Endodermal cell (in vitro differentiated cells): ENCODE data around the gene KBTBD4. TPM values are rescaled to one million over a fixed set of nuclear protein-coding genes. Genes with fewer than 3 reads are reported as not detected.

ENCODE experiments used
- DNase-seq: peaks from one replicate; pipeline ENCODE4 v3.0.0-alpha.2; 2017
- H3K27ac ChIP-seq: 2 replicates; pipeline ENCODE4 v1.5.1; 2013; ENCODE audit warnings: mild to moderate bottlenecking, low read depth, low read length, moderate library complexity
- H3K27me3 ChIP-seq: 2 replicates; pipeline ENCODE4 v1.6.1; 2013; ENCODE audit warnings: mild to moderate bottlenecking, low read length, moderate library complexity; ENCODE audit not compliant: insufficient read depth, control insufficient read depth, poor library complexity, severe bottlenecking
- H3K36me3 ChIP-seq: 2 replicates; pipeline ENCODE4 v1.7.0; 2013; ENCODE audit warnings: mild to moderate bottlenecking, low read length, moderate library complexity; ENCODE audit not compliant: control insufficient read depth, insufficient read depth
- H3K4me1 ChIP-seq: one replicate; pipeline ENCODE4 v1.7.0; 2013; ENCODE audit warnings: low read length; ENCODE audit not compliant: control insufficient read depth, insufficient read depth
- H3K4me3 ChIP-seq: 2 replicates; pipeline ENCODE4 v1.5.1; 2013; ENCODE audit warnings: mild to moderate bottlenecking, low read length, moderate library complexity
- H3K9ac ChIP-seq: 2 replicates; pipeline ENCODE4 v1.6.1; 2013; ENCODE audit warnings: mild to moderate bottlenecking, low read length, moderate library complexity; ENCODE audit not compliant: poor library complexity, severe bottlenecking; ENCODE audit errors: extremely low read depth
- H3K9me3 ChIP-seq: 2 replicates; pipeline ENCODE4 v1.6.1; 2013; ENCODE audit warnings: mild to moderate bottlenecking, low read length, moderate library complexity; ENCODE audit not compliant: control insufficient read depth
- H3K27ac Mint-ChIP-seq: 2 replicates; pipeline ENCODE4 v1.8.0; 2020; ENCODE audit warnings: mixed read lengths
- H3K27me3 Mint-ChIP-seq: 2 replicates; pipeline ENCODE4 v1.8.0; 2021; ENCODE audit warnings: mild to moderate bottlenecking, mixed read lengths; ENCODE audit not compliant: insufficient read depth
- H3K36me3 Mint-ChIP-seq: 2 replicates; pipeline ENCODE4 v1.8.0; 2020; ENCODE audit warnings: low read depth, mixed read lengths
- H3K4me1 Mint-ChIP-seq: 2 replicates; pipeline ENCODE4 v1.8.0; 2020; ENCODE audit warnings: mixed read lengths
- H3K4me3 Mint-ChIP-seq: 2 replicates; pipeline ENCODE4 v1.8.0; 2020; ENCODE audit warnings: mild to moderate bottlenecking, moderate library complexity, mixed read lengths
- H3K9me3 Mint-ChIP-seq: 2 replicates; pipeline ENCODE4 v1.8.0; 2020; ENCODE audit warnings: mild to moderate bottlenecking, mixed read lengths
- CTCF ChIP-seq: fragments of 200-600 bp; sonication (generic); conservative IDR thresholded peaks from 2 replicates; pipeline ENCODE4 v1.5.0; 2021; ENCODE audit warnings: antibody characterized with exemption, mild to moderate bottlenecking
- WGBS, 2 experiments: methylation state at CpG; one replicate each; pipeline versions ENCODE4 v1.1.5 to v1.1.7; 2013; ENCODE audit warnings: missing lambda C conversion rate in 2 of 2, mixed read lengths in 1 of 2; ENCODE audit not compliant: insufficient coverage in 1 of 2, insufficient read length in 1 of 2; 5-methylcytosine and 5-hydroxymethylcytosine counted together
- total RNA-seq, 2 donors: library from RNA; stranded (reverse); fragmentation: NEBNext Ultra II Directional in 1 of 2; extraction: Animal tissue kit (Norgen Biotek cat#: 25700) in 1 of 2; gene quantifications; 2 replicates in 1 of 2; 3 replicates in 1 of 2; pipeline ENCODE4 v1.2.1, GENCODE V29; 2021

Gene KBTBD4
- total RNA-seq, 2 donors from 2014 or later: 13.7 to 14.8 TPM

GRCh38 chr11:47620836-47621378 is 42.1 kb upstream of the KBTBD4 start:
- H3K4me1 ChIP-seq: no peaks in the 10 kb centered on the region
- Mint-ChIP-seq H3K4me3 (no peak overlapping the region), H3K27me3 (no peaks in the 10 kb centered on the region), H3K9me3 (no peaks in the 10 kb centered on the region), H3K27ac (no peak overlapping the region), H3K36me3 (peaks cover 45% of the 10 kb centered on the region), H3K4me1 (no peaks in the 10 kb centered on the region)
- no peak for TF ChIP-seq CTCF
- no peak overlapping the region for H3K9ac ChIP-seq
- no peaks in the 10 kb centered on the region for H3K9me3 ChIP-seq
- H3K27ac ChIP-seq: peak overlapping the region; percentile 38
- WGBS, 2 experiments: 89 to 100% methylated on average over 2 of the region's 2 CpGs
- H3K4me3 ChIP-seq: no peak overlapping the region
- no peak for DNase-seq
- H3K36me3 ChIP-seq: peaks cover 75% of the 10 kb centered on the region
- H3K27me3 ChIP-seq: no peaks in the 10 kb centered on the region

DNA sequence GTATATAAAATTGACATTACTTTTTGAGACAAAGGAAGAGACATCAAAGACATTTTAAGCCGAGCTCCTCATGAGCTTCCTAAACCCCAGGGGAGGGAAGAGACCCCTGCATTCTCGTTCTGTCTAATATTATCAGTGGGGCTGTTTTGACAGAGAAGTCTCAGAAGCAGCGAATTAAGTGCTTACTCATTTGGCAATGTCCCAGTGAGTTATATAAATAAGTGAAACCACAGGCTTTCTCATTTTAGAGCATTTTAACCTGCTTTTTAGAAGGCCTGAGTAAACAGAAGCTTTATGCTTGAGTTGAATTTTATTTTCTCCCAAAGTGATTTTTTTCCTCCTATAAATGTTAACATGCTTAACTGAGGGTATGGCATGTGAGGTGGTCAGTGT is 38.6 kb upstream of the KBTBD4 start:
- Histone ChIP-seq H3K27ac (no peak overlapping the region), H3K4me3 (no peak overlapping the region), H3K36me3 (peaks cover 46% of the 10 kb centered on the region), H3K9ac (no peak overlapping the region), H3K27me3 (no peaks in the 10 kb centered on the region), H3K9me3 (no peaks in the 10 kb centered on the region), H3K4me1 (no peaks in the 10 kb centered on the region)
- DNase-seq: no peak
- no peaks in the 10 kb centered on the region for H3K27me3 Mint-ChIP-seq
- H3K4me1 Mint-ChIP-seq: no peaks in the 10 kb centered on the region
- 84 to 89% methylated on average over 2 to 3 of the region's 3 CpGs for WGBS, 2 experiments
- TF ChIP-seq CTCF: peak; percentile 6
- H3K9me3 Mint-ChIP-seq: no peaks in the 10 kb centered on the region
- peaks cover 30% of the 10 kb centered on the region for H3K36me3 Mint-ChIP-seq
- H3K27ac Mint-ChIP-seq: no peak overlapping the region
- H3K4me3 Mint-ChIP-seq: no peak overlapping the region

DNA sequence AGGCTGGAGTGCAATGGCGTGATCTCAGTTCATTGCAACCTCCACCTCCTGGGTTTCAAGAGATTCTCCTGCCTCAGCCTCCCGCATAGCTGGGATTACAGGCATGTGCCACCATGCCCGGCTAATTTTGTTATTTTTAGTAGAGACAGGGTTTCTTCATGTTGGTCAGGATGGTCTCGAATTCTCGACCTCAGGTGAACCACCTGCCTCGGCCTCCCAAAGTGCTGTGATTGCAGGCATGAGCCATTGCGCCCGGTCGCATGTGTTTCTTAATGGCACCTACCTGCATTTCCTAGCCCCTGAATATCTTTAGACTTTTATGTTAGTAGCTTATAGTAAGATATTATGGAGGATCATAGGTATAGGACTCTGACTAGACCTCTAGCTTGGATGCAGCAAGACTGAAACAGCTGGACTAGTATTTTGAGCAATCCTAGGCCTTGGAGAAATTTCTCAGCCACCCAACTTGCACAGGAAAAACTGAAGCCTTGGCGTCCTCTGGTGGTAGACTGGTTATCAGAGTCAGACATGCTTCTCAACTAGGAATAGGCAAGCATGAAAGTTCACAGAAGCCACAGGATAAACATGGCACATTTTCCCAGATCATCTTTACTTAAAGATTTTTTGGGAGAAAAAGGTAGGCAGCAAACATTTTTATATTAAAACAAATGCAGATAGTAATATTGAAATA is 38.1 kb upstream of the KBTBD4 start:
- Histone ChIP-seq H3K27me3 (no peaks in the 10 kb centered on the region), H3K9me3 (no peaks in the 10 kb centered on the region), H3K9ac (no peak overlapping the region), H3K4me1 (no peaks in the 10 kb centered on the region), H3K4me3 (no peak overlapping the region), H3K27ac (no peak overlapping the region), H3K36me3 (peaks cover 41% of the 10 kb centered on the region)
- peak; percentile 85 for DNase-seq
- peak; percentile 87 for TF ChIP-seq CTCF
- no peak overlapping the region for H3K4me3 Mint-ChIP-seq
- H3K27ac Mint-ChIP-seq: no peak overlapping the region
- 83 to 87% methylated on average over 9 to 10 of the region's 10 CpGs for WGBS, 2 experiments
- H3K27me3 Mint-ChIP-seq: no peaks in the 10 kb centered on the region
- H3K4me1 Mint-ChIP-seq: no peaks in the 10 kb centered on the region
- H3K9me3 Mint-ChIP-seq: no peaks in the 10 kb centered on the region
- peaks cover 25% of the 10 kb centered on the region for H3K36me3 Mint-ChIP-seq
